ENCODE data around the gene AGFG1.
"Not testable (repeated sequence)": the region's sequence is repeated elsewhere in the genome, so short reads cannot be mapped to it uniquely, and the experiment has no call there.

AGFG1 gene

DNA sequence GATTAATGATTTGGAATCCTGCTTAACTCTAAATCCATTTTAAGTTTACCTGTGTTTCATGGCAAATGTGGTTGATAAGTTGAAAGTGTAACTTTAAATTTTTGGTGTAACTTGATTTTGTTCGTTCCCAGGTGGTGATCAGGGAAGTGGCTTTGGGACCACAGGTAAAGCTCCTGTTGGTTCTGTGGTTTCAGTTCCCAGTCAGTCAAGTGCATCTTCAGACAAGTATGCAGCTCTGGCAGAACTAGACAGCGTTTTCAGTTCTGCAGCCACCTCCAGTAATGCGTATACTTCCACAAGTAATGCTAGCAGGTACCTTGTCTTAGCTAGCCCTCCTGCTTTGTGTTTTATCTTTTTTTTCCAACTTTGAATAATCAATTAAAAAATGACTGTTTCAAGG is 62.8 kb downstream of the AGFG1 start:
- Histone ChIP-seq H2AFZ (ENCODE audit: low read depth, low read length) (no peak overlapping the region), H3K36me3 (ENCODE audit: insufficient read depth, low read length) (peaks cover 80% of the 10 kb centered on the region), H3K27ac (ENCODE audit: low read length) (no peak overlapping the region), H3K4me3 (ENCODE audit: low read depth in 1 of 2, low read length in 2 of 2) (no peak overlapping the region), H3K79me2 (ENCODE audit: insufficient read depth, low read length) (no peaks in the 10 kb centered on the region), H3K27me3 (ENCODE audit: insufficient read depth, low read length, poor library complexity) (no peaks in the 10 kb centered on the region), H3K9ac (ENCODE audit: low read depth, low read length) (no peak overlapping the region), H3K4me2 (ENCODE audit: insufficient read depth, low read length) (no peak overlapping the region), H4K20me1 (ENCODE audit: insufficient read depth, low read length) (no peaks in the 10 kb centered on the region), H3K4me1 (ENCODE audit: insufficient read depth, low read length) (no peaks in the 10 kb centered on the region), H3K9me3 (ENCODE audit: insufficient read depth, low read length, severe bottlenecking) (peaks cover 4% of the 10 kb centered on the region)
- no peak for TF ChIP-seq EZH2 (IDR thresholded peaks at IDR 0.05; ENCODE audit: borderline replicate concordance, low read depth, low read length, severe bottlenecking)
- TF ChIP-seq CTCF (IDR thresholded peaks at IDR 0.05; ENCODE audit: borderline replicate concordance, extremely low read depth, low read length, poor library complexity, severe bottlenecking) = no peak
- DNase-seq = no peak
- no peak for ATAC-seq (ENCODE audit: insufficient read depth, low read depth)

- ATAC-seq (ENCODE audit: insufficient read depth, low read depth) = no peak
- no peak overlapping the region for H3K4me2 ChIP-seq (ENCODE audit: insufficient read depth, low read length)
- peaks cover 82% of the 10 kb centered on the region for H3K36me3 ChIP-seq (ENCODE audit: insufficient read depth, low read length)
- H3K79me2 ChIP-seq (ENCODE audit: insufficient read depth, low read length) = no peaks in the 10 kb centered on the region
- DNase-seq = no peak
- no peak overlapping the region for H2AFZ ChIP-seq (ENCODE audit: low read depth, low read length)
- H3K4me1 ChIP-seq (ENCODE audit: insufficient read depth, low read length) = no peaks in the 10 kb centered on the region
- H4K20me1 ChIP-seq (ENCODE audit: insufficient read depth, low read length) = no peaks in the 10 kb centered on the region
- peaks cover 5% of the 10 kb centered on the region for H3K9me3 ChIP-seq (ENCODE audit: insufficient read depth, low read length, severe bottlenecking)
- no peak overlapping the region for H3K4me3 ChIP-seq (ENCODE audit: low read depth in 1 of 2, low read length in 2 of 2)
- no peaks in the 10 kb centered on the region for H3K27me3 ChIP-seq (ENCODE audit: insufficient read depth, low read length, poor library complexity)
- H3K27ac ChIP-seq (ENCODE audit: low read length) = no peak overlapping the region
- no peak for TF ChIP-seq EZH2 (IDR thresholded peaks at IDR 0.05; ENCODE audit: borderline replicate concordance, low read depth, low read length, severe bottlenecking)
- no peak for TF ChIP-seq CTCF (IDR thresholded peaks at IDR 0.05; ENCODE audit: borderline replicate concordance, extremely low read depth, low read length, poor library complexity, severe bottlenecking)
- H3K9ac ChIP-seq (ENCODE audit: low read depth, low read length) = no peak overlapping the region
Observed at GRCh38 chr2:227536445-227536844, 64.5 kb downstream of the AGFG1 start.

DNA sequence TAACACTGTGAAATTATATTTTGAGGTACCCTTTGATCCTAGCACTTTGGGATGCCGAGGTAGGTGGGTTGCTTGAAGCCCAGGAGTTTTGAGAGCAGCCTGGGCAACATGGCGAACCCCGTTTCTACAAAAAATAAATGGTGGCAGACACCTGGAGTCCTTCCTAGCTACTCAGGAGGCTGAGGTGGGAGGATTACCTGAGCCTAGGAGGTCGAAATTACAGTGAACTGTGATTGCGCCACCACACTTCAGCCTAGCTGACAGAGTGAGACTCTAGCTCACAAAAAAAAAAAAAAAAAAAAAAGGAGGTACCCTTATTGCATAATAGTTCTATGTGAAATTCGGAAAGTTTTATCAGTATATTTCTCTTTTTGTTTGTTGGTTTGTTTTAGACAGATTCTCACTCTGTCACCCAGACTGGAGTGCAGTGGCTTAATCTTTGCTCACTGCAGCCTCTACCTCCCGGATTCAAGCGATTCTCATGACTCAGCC is 67.6 kb downstream of the AGFG1 start:
- Histone ChIP-seq H3K79me2 (ENCODE audit: insufficient read depth, low read length) (no peaks in the 10 kb centered on the region), H3K4me2 (ENCODE audit: insufficient read depth, low read length) (no peak overlapping the region), H3K27me3 (ENCODE audit: insufficient read depth, low read length, poor library complexity) (no peaks in the 10 kb centered on the region), H3K4me1 (ENCODE audit: insufficient read depth, low read length) (no peaks in the 10 kb centered on the region), H3K27ac (ENCODE audit: low read length) (no peak overlapping the region), H2AFZ (ENCODE audit: low read depth, low read length) (no peak overlapping the region), H3K9me3 (ENCODE audit: insufficient read depth, low read length, severe bottlenecking) (peaks cover 5% of the 10 kb centered on the region), H4K20me1 (ENCODE audit: insufficient read depth, low read length) (no peaks in the 10 kb centered on the region), H3K4me3 (ENCODE audit: low read depth in 1 of 2, low read length in 2 of 2) (no peak overlapping the region), H3K36me3 (ENCODE audit: insufficient read depth, low read length) (peaks cover 57% of the 10 kb centered on the region), H3K9ac (ENCODE audit: low read depth, low read length) (no peak overlapping the region)
- no peak for DNase-seq
- TF ChIP-seq EZH2 (IDR thresholded peaks at IDR 0.05; ENCODE audit: borderline replicate concordance, low read depth, low read length, severe bottlenecking) (no peak), CTCF (IDR thresholded peaks at IDR 0.05; ENCODE audit: borderline replicate concordance, extremely low read depth, low read length, poor library complexity, severe bottlenecking) (no peak)
- ATAC-seq (ENCODE audit: insufficient read depth, low read depth) = no peak

GRCh38 chr2:227540352-227540751 is 68.4 kb downstream of the AGFG1 start:
- not testable (repeated sequence) for H3K79me2 ChIP-seq (ENCODE audit: insufficient read depth, low read length); H3K4me2 ChIP-seq (ENCODE audit: insufficient read depth, low read length); H3K27me3 ChIP-seq (ENCODE audit: insufficient read depth, low read length, poor library complexity); H2AFZ ChIP-seq (ENCODE audit: low read depth, low read length); DNase-seq; H3K9ac ChIP-seq (ENCODE audit: low read depth, low read length); H3K4me1 ChIP-seq (ENCODE audit: insufficient read depth, low read length); H3K4me3 ChIP-seq (ENCODE audit: low read depth in 1 of 2, low read length in 2 of 2); ATAC-seq (ENCODE audit: insufficient read depth, low read depth); H3K9me3 ChIP-seq (ENCODE audit: insufficient read depth, low read length, severe bottlenecking); H3K27ac ChIP-seq (ENCODE audit: low read length); H4K20me1 ChIP-seq (ENCODE audit: insufficient read depth, low read length)
- peaks cover 52% of the 10 kb centered on the region for H3K36me3 ChIP-seq (ENCODE audit: insufficient read depth, low read length)
